ENCODE data around the gene CDC14C.

DNA sequence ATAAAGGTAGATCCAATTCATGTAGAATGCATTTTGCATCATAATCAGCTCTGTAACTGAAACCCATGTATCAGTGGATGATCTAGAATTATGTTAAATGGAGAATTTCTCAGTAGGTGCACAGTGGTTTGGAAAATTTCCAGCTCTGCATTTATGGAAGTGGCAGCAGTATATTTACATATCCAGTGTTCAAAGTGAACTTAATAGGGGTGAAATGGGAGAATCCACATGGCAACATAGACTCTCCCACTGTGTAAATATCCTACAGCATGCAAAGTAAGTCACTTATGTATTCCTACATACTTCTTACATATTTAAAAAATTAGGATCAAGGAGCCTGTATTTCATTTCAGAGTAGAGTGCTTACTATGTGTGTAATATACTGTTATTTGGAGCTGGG is 35.3 kb downstream of the CDC14C start:
- TF ChIP-seq, protein P1, sequence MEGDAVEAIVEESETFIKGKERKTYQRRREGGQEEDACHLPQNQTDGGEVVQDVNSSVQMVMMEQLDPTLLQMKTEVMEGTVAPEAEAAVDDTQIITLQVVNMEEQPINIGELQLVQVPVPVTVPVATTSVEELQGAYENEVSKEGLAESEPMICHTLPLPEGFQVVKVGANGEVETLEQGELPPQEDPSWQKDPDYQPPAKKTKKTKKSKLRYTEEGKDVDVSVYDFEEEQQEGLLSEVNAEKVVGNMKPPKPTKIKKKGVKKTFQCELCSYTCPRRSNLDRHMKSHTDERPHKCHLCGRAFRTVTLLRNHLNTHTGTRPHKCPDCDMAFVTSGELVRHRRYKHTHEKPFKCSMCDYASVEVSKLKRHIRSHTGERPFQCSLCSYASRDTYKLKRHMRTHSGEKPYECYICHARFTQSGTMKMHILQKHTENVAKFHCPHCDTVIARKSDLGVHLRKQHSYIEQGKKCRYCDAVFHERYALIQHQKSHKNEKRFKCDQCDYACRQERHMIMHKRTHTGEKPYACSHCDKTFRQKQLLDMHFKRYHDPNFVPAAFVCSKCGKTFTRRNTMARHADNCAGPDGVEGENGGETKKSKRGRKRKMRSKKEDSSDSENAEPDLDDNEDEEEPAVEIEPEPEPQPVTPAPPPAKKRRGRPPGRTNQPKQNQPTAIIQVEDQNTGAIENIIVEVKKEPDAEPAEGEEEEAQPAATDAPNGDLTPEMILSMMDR (IDR thresholded peaks at IDR 0.05): no peak
- TF ChIP-seq POLR2AphosphoS5 (IDR thresholded peaks at IDR 0.05): no peak

Data from esophagus muscularis mucosa (tissue), 3 donors.